ENCODE data around the gene SLC36A2.

SLC36A2 gene

GRCh38 chr5:151281001-151281639 is 66.2 kb downstream of the SLC36A2 start:
- no peak for DNase-seq

- no peak for DNase-seq
Observed at GRCh38 chr5:151280443-151280842, 66.9 kb downstream of the SLC36A2 start.

- no peak for DNase-seq
Observed at GRCh38 chr5:151278845-151279244, 68.5 kb downstream of the SLC36A2 start.

- DNase-seq, result no peak
Observed at GRCh38 chr5:151275803-151276202, 71.6 kb downstream of the SLC36A2 start.

- DNase-seq, result no peak
Observed at GRCh38 chr5:151274666-151275065, 72.7 kb downstream of the SLC36A2 start.

- no peak for DNase-seq
Observed at GRCh38 chr5:151271336-151271735, 76.0 kb downstream of the SLC36A2 start.

- DNase-seq, result no peak
Observed at GRCh38 chr5:151270599-151270998, 76.8 kb downstream of the SLC36A2 start.

- DNase-seq, result no peak
Observed at GRCh38 chr5:151267491-151268260, 79.7 kb downstream of the SLC36A2 start.

Measured in NCI-H2107 (cell line).